Activated T-cell treated with anti-CD3 and anti-CD28 coated beads for 24 hours (primary cell): ENCODE data around the gene ATP6V0E1.
"Not testable (repeated sequence)": the region's sequence is repeated elsewhere in the genome, so short reads cannot be mapped to it uniquely, and the experiment has no call there.

ENCODE experiments used
- DNase-seq: peaks from one replicate; pipeline ENCODE4 v3.0.0-alpha.2; 2020; ENCODE audit warnings: low read depth

The ATP6V0E1 gene

GRCh38 chr5:173039188-173039587, 55.6 kb downstream of the ATP6V0E1 start:
- DNase-seq, result no peak

DNA sequence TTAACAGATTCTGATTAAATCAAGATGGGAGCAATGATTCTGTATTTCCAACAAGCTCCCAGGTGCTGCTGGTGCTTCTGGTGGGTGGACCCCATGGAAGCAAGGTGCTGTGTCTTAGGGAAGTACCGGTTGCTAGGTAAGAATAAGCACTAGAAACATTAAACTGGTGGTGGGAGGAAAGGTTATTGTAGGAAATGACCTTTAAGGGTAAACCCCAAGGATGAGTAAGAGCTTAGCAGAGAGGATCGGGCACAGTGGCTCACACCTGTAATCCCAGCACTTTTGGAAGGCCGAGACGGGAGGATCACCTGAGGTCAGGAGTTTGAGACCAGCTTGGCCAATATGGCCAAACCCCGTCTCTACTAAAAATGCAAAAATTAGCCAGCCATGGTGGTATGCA, 56.4 kb downstream of the ATP6V0E1 start:
- no peak for DNase-seq

DNA sequence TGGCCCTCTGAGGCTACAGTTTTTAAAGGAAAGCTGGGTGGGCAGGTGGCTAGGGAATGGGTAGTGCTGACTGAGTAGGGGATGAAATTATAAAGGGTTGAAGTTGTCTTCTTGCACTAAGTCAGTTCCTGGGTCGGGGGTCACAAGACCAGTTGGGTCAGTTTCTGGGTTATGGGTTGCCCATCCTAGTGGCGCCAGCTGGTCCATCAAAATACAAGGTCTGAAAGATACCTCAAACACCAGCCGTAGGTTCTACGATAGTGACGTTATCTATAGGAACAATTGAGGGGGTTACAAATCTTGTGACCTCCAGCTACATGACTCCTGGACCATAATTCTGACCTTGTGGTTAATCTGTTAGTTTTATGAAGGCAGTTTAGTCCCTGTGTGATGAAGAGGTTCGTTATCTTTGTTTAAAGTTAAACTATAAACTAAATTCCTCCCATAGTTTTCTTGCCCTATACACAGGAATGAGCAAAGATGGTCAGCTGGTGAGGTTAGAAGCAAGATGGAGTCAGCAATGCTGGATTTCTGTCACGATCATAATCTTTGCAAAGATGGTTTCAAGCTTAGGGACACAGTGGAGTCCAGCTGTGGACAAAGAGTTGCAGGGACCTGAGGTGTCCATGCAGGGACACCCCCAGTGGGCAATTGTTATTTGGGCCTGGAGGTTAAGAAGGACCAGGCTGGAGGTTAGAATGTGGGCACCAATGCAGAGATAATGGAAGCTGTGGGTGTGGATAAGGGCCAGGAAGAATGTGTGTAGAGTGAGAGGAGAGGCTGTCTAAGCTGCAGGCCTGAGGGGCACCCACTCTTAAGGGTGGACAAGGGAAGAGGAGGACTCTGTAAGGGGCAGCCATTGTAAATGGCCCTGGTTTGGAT, 58.6 kb downstream of the ATP6V0E1 start:
- DNase-seq, result no peak

DNA sequence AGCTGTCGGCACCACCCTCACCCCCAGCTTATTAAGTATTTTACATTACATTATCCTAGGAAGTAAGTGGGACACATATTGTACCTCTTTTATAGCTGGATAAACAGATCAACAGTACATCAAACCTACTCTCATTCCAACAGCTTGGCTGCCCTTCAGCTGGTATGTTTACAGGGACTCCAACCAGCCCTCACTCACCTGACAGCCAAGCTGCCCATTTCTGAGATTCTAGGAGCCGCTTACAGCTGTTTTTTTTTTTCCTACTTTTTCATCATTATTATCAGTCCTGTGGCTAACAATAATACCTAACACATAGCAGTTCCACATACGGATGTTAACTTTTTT, 59.2 kb downstream of the ATP6V0E1 start:
- no peak for DNase-seq

DNA sequence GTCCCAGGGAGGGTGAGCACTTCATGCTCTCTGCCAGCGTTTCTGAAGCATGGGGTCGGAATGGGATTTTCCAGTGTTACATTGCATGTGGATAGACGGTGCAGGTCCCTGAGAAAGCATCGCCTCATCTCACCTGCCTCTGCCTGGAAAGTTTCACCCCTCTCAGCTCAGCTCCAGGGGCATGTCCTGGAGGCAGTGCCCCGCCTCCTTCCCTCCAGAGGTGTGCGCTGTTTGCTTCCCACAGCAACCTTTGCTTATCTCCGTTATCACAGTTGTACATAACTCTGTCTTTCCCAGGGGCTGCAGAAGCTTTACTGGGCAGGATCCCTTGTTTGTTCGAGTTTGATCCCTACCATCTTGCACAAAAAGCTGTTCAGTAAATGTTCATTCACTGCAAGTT, 61.9 kb downstream of the ATP6V0E1 start:
- no peak for DNase-seq

DNA sequence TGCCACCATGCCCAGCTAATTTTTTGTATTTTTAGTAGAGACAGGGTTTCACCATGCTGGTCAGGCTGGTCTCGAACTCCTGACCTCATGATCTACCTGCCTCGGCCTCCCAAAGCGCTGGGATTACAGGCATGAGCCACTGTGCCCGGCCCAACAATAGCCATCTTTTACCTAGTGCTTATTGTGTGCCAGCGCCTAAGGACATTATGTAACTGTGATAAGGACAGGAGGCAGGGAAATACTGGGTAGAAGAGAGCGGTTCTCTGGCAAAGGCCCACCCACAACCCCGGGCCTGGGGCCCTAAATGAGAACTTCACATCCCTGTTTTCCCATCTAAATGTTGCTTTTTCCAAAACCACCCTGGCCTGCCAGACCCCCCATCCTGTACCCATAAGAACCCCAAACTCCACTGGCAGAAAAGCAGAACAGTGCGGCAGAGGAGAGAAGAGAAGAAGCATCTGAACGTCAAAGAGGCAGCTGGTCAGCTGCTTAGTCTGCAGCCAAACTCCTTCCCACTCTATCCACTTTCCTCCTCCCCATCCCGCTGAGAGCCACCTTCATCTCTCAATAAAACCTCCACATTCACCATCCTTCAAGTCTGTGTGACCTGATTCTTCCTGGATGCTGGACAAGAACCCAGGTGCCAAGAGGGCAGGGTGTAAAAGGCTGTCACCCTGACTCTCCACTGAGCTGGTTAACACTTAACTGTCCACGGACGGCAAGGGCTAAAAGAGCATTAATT, 63.7 kb downstream of the ATP6V0E1 start:
- not testable (repeated sequence) for DNase-seq

DNA sequence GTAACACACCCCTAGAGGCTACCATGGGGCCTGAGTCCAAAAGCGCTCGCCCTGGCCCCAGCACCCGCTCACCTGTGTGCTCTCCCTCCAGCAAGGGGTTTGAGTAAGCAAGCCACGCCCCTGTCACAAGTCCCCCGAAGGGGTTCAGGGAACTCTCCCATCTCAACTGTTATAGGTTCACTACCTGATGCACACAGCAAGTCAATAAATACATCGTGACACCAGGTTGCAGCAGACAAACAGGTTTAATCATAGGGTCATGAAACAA, 64.2 kb downstream of the ATP6V0E1 start:
- DNase-seq, result no peak

- no peak for DNase-seq
These were observed 67.2 kb downstream of the ATP6V0E1 start for GRCh38 chr5:173050791-173051190.

DNA sequence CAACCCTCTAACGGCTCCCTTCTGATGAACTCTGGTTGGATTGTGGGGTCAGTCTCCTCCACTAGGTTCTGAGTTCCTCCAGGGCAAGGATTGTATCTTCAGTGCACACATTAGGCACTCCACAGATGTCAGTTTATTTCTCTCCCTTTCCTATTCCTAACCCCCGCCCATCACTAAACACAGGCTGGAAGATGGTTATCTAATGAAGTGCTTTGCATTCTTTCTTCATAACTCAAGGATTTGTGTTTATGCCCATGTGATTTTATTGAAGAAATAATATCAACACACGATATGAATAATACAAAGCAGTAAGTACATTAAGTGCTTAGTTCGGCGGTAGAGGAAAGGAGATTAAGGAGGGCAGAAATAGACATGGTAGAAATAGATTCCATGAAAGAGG, 68.2 kb downstream of the ATP6V0E1 start:
- DNase-seq, result no peak

- DNase-seq, result no peak
These were observed 69.5 kb downstream of the ATP6V0E1 start for GRCh38 chr5:173053041-173053440.

DNA sequence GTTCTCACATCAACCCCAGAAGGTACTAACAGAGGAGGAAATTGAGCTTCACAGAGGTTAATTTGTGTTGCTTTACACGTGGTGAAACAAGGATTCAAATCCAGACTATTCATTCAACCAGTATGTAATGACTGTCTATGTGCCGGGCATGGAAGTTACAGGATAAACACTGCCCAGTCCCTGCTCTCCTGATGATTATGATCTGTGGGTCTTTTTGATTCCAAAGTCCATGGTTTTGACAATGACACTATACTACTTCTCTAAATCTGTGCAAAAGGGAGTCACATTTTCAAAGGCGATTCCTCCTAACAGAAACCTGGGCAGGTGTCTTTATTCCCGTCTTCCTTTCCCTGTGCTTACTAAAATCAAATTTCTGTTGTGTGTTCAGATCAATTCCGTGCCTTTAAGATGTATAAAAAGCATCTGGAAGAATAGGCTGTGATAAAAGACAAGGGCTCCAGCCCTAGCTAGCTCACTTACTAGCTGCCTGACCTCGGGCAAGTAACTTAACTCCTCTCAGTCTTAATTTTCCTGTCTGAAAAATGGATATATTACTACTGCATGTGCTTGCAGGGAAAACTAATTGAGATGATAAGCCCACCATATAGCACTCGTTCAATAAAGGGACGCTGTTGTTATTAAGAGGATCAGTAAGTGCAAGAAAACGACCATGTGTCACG, 71.6 kb downstream of the ATP6V0E1 start:
- no peak for DNase-seq

- DNase-seq, result no peak
These were observed 72.1 kb downstream of the ATP6V0E1 start for GRCh38 chr5:173055722-173055982.

DNA sequence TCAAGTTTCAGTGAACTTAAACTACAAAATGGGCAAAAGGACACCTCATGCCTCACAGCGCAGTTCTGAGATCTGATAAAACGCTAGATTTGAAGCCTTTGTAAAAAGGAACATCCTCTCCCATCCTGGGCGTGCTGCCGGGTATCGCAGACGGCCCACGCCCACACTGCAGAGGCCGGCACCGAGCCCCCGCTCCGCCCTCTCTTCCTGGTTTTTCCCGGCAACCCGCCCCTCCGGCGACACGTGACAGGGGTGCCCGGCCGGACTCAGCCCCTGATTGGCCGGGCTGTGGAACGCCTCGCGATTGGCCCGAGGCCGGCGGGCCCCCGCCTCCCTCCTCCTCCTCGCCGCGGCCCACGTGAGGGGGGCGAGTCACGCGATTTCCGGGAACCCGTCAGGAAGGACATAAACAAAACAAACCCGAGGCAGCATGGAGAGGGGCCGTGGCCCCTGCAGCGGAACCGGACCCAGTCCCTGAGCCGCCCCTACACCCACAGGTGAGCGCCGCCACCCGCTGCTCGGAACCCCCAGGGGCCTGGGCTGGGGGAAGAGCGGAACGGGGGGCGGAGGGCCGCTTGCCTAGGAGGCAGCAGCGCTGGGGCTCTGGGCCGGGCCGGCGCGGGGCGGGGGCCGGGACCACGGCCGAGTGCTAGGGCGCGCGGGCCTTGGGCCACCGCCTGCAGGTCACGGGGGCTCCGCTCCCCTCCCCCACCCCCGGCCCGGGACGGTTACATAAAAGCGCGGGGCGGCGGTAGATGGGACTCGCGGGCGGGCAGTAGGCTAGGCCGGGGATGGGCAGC, 72.6 kb downstream of the ATP6V0E1 start, which contains the start of gene CREBRF:
Gene CREBRF (plus strand): TSS at position 370 of the 800 bp plus-strand sequence. CDS start 24,424 bp downstream, outside the sequence.
- DNase-seq, result peak; percentile 96

DNA sequence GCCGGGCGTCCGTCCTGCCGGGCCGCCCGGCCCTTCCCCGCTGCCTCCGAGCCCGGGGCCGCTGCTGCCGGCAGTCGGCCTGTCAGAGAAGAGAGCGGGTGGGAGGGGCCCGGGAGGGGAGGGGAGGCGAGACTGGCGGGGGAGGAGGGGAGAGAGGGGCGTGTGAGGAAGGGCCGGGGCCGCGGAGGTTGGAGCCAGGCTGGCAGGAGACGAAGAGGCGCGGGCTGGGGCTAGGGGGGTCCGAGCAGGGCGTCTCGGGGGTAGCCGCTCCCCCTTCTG, 73.2 kb downstream of the ATP6V0E1 start:
- no peak for DNase-seq

DNA sequence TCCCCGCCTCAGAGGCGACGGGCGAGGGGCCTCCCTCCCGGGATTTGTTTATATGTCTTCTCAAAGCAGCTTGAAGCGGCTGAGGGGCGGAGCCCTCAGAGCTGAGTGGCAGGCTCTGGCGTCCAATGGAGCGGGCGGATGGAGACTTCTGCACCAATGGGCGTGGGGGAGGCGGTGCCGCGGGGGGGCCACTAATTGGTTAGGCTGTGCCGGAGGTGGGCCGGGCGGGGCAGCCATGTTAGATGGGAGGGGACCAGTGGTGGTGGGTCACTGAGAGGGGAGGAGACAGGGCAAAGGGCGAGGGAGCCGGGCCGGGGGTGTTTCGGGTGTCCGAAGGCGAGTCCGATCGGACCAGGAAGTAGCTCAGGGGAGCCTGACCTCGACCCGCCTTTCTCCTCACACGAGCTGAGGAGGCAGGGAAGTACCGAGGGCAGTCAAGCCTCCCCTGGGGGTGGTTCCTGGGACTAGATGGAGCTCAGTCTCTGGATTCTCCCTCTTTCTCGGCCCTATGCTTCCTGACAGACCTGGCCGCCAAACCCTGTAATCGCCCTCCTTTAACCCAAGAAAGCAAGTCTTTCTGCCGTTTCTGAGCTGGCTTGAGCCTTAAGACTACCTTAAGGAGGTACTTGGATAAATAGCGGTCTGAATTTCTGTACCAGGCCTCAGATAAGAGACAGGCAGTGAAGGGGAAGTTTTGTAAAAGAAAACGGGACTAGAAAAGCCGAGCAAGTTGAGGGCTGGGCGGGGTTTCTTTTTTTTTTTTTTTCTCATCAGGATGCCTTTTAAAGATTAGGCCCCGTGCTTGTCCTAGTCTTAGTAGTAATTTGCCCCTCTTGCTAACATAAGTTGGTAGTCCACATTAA, 73.7 kb downstream of the ATP6V0E1 start:
- peak; percentile 99 for DNase-seq

DNA sequence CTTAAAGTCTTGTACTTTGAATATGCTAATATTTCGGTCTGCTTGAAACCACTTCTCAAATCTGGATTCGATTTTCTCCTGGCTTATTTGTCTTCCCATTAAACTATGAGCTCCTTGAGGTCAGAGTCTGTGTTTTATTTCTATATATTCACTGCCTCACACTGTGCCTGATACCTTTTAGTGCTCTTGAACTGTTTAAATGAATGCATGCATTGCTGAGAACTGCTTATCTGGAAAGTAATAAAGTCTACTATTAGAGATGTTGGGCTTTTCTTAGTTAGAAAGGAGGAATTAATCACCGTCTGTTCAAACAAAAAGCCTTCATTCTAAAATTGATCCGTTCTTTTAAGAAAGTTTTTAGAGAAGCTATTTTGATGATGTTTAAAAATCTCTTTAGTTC, 78.6 kb downstream of the ATP6V0E1 start:
- DNase-seq, result no peak

GRCh38 chr5:173065155-173065554, 81.6 kb downstream of the ATP6V0E1 start:
- no peak for DNase-seq

DNA sequence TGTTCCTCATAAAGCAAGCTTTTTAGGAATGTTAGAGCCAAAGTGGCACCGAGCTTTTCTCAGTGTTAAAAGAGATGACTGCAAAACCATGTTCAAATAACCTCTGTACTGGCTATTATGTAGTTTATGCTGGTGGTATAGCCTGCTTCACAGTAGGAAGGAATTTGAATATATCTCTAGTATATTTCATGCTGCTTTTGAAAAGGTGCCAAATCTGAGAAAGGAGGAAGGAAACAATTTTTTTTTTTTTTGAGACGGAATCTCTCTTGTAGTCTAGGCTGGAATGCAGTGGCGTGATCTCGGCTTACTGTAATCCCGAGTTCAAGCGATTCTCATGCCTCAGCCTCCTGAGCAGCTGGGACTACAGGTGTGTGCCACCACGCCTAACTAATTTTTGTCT, 86.1 kb downstream of the ATP6V0E1 start:
- DNase-seq, result no peak

DNA sequence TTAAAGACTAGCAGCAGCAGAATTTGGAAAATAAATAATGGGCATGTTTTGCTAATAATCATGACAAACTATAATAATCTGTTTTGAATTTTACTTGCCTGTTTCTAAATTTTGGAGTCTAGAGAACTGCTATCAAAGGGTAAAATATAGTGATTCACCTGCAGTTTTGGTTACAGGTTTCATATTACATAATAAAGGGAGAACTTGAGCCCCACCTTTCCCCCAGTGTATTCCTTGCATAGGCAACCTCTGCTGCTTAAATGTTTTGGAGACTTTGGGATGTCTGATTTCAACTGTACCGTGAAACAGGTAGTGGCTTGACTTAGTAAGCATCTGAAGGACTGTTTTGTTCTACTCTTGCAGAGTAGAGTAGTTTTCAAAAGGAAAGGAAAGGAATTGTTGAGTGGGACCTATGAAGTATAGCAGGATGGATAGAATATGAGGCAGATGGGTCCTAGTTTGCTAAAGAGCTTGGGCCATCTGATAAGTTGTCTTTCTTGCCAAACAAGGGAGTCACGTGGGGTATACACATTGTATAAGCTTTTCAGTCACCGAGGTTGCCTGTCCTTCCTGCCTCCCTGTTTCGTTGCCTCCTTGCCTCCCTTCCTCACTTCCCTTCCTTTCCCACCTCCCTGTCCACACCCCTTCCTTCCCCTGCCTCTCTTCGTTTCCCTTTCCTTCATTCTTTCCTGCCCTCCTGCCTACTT, 91.7 kb downstream of the ATP6V0E1 start:
- no peak for DNase-seq

GRCh38 chr5:173075970-173076369, 92.4 kb downstream of the ATP6V0E1 start:
- no peak for DNase-seq

- not testable (repeated sequence) for DNase-seq
These were observed 92.9 kb downstream of the ATP6V0E1 start for GRCh38 chr5:173076471-173076870.
